ENCODE data around the gene MTCH1. TPM values are rescaled to one million over a fixed set of nuclear protein-coding genes. Genes with fewer than 3 reads are reported as not detected.

Gene MTCH1
- total RNA-seq, 1 donor from 2014 or later, result 133 TPM

DNA sequence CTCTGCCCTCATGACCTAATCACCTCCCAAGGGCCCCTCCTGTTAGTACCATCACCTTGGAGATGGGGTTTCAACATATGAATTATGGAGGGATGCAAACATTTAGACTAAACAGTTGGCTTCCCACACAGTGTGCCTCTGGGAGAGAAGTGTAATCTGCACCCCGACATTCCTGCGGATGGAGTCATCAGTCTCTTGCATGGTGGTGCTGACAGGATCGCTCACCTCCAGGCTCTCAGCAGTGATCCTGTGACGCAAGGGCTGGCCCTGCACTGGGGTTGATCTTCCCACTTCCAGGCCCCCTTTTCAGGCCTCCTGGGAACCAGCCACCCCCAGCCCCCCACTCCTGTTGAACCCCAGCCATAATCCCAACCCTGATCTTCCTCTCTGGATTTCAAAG, 47.5 kb downstream of the MTCH1 start:
- Mint-ChIP-seq H3K4me3 (no peak overlapping the region), H3K27me3 (no peaks in the 10 kb centered on the region), H3K27ac (no peak overlapping the region), H3K4me1 (peaks cover 5% of the 10 kb centered on the region), H3K9me3 (no peaks in the 10 kb centered on the region), H3K36me3 (ENCODE audit: low read depth) (no peaks in the 10 kb centered on the region)
- DNase-seq (no peak), ATAC-seq (ENCODE audit: low read depth) (no peak)
- ChIA-PET POLR2A (no interaction called here), CTCF (no interaction called here)
- TF ChIP-seq, protein P1, sequence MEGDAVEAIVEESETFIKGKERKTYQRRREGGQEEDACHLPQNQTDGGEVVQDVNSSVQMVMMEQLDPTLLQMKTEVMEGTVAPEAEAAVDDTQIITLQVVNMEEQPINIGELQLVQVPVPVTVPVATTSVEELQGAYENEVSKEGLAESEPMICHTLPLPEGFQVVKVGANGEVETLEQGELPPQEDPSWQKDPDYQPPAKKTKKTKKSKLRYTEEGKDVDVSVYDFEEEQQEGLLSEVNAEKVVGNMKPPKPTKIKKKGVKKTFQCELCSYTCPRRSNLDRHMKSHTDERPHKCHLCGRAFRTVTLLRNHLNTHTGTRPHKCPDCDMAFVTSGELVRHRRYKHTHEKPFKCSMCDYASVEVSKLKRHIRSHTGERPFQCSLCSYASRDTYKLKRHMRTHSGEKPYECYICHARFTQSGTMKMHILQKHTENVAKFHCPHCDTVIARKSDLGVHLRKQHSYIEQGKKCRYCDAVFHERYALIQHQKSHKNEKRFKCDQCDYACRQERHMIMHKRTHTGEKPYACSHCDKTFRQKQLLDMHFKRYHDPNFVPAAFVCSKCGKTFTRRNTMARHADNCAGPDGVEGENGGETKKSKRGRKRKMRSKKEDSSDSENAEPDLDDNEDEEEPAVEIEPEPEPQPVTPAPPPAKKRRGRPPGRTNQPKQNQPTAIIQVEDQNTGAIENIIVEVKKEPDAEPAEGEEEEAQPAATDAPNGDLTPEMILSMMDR (IDR thresholded peaks at IDR 0.05), result no peak
- intact Hi-C loops (cut with micrococcal nuclease), result no loop called here

DNA sequence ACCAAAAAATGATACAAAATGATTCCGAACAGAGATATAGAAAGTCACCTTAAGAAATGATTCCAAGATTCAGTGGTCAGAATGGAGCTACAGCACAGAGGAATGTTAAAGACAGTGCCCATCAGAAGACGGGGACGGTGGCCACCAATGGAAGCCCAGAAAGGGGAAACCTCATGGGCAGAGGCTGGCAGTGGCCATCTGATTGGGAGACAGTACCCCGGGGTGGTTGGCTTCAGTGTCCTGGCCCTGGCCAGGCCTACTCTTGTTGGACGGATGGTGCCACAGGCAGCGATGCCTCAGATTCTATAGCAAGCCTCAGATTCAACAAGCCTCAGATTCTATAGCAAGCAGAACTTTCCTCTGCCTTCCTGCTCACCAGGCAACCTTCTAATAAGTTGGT, 48.1 kb downstream of the MTCH1 start:
- ATAC-seq (ENCODE audit: low read depth) (no peak), DNase-seq (no peak)
- no peaks in the 10 kb centered on the region for H3K4me1 Mint-ChIP-seq
- no peak overlapping the region for H3K27ac Mint-ChIP-seq
- no peak overlapping the region for H3K4me3 Mint-ChIP-seq
- no peaks in the 10 kb centered on the region for H3K9me3 Mint-ChIP-seq
- TF ChIP-seq, protein P1 (IDR thresholded peaks at IDR 0.05), result no peak
- ChIA-PET POLR2A (interaction anchor here (0.6 kb wide), 1 partner anchor 340 kb away, joined by 3 read pairs; no protein-coding TSS in a partner anchor), CTCF (no interaction called here)
- no peaks in the 10 kb centered on the region for H3K27me3 Mint-ChIP-seq
- H3K36me3 Mint-ChIP-seq (ENCODE audit: low read depth), result no peaks in the 10 kb centered on the region
- intact Hi-C loops (cut with micrococcal nuclease), result no loop called here

DNA sequence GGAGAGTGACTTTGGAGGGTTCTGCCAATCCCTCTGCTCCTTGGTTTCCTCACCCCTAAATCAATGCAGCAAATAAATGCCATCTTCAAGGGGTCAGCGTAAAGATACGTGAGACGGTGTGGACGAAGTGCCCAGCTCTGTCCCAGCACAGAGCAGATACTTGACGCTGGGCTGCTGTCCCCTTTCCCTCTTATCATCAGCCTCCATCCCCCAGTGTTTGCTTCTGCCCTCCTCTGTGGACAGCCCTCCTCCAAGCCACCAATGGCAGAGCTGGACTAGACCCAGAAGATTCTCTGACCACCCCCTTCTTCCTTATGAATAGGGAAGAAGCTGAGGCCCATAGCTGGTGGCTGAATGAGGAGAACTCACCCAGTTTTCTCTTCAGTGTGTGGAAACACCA, 49.2 kb downstream of the MTCH1 start:
- CTCF ChIA-PET, result no interaction called here
- no peak overlapping the region for H3K4me3 Mint-ChIP-seq
- H3K27ac Mint-ChIP-seq, result no peak overlapping the region
- H3K36me3 Mint-ChIP-seq (ENCODE audit: low read depth), result no peaks in the 10 kb centered on the region
- no peaks in the 10 kb centered on the region for H3K27me3 Mint-ChIP-seq
- no peak for ATAC-seq (ENCODE audit: low read depth)
- H3K9me3 Mint-ChIP-seq, result no peaks in the 10 kb centered on the region
- no peaks in the 10 kb centered on the region for H3K4me1 Mint-ChIP-seq
- intact Hi-C loops (cut with micrococcal nuclease), result no loop called here
- TF ChIP-seq, protein P1 (IDR thresholded peaks at IDR 0.05), result no peak
- POLR2A ChIA-PET, result no interaction called here
- DNase-seq, result no peak

DNA sequence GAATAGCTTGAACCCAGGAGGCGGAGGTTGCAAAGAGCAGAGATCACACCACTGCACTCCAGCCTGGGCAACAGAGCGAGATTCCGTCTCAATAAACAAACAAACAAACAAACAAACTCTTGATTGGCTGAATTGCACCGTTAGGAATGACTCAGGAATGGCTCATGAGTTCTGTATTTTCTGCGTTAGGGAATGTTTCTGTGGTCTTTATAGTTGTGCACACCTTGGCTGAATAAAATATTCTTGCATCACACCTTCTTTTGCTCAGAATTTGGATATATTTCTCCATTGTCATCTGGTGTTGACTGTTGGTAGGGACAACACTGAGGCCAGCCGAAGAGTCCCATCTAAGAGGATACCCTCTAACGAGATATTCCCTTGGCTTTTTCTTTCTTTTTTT, 51.1 kb downstream of the MTCH1 start:
- CTCF ChIA-PET, result no interaction called here
- Mint-ChIP-seq H3K4me3 (no peak overlapping the region), H3K27me3 (no peaks in the 10 kb centered on the region), H3K27ac (no peak overlapping the region), H3K36me3 (ENCODE audit: low read depth) (no peaks in the 10 kb centered on the region), H3K4me1 (no peaks in the 10 kb centered on the region), H3K9me3 (no peaks in the 10 kb centered on the region)
- TF ChIP-seq, protein P1 (IDR thresholded peaks at IDR 0.05), result no peak
- POLR2A ChIA-PET, result no interaction called here
- intact Hi-C loops (cut with micrococcal nuclease), result no loop called here
- no peak for ATAC-seq (ENCODE audit: low read depth)
- DNase-seq, result no peak

DNA sequence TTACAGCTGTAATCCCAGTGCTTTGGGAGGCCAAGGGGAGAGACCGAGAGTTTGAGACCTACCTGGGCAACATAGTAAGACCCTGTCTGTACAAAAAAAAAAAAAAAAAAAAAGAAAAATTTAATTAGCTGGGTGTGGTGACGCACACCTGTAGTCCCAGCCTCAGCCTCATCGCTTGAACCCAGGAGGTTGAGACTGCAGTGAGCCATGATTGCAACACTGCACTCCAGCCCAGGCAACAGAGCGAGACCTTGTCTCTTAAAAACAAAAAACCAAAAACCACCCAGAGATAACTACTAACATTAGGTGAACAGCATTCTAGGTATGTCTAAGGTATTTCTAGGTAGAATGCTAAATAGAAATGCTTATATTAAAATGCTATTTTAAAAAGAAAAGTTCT, 52.5 kb downstream of the MTCH1 start:
- ATAC-seq (ENCODE audit: low read depth), result no peak
- TF ChIP-seq, protein P1 (IDR thresholded peaks at IDR 0.05), result no peak
- Mint-ChIP-seq H3K4me3 (no peak overlapping the region), H3K4me1 (no peaks in the 10 kb centered on the region), H3K27ac (no peak overlapping the region), H3K27me3 (no peaks in the 10 kb centered on the region), H3K9me3 (no peaks in the 10 kb centered on the region), H3K36me3 (ENCODE audit: low read depth) (peaks cover 2% of the 10 kb centered on the region)
- no peak for DNase-seq
- CTCF ChIA-PET, result no interaction called here
- POLR2A ChIA-PET, result no interaction called here
- intact Hi-C loops (cut with micrococcal nuclease), result no loop called here

Measured in activated B cell treated with CpG ODN at 0.5 μM for 24 hours (primary cell).